ENCODE data around the gene PARD3.

- TF ChIP-seq CTCF (IDR thresholded peaks at IDR 0.05) (no peak), POLR2A (IDR thresholded peaks at IDR 0.05) (no peak)
These were observed 573.7 kb downstream of the PARD3 start for GRCh38 chr10:34241226-34242000.

Data from Peyer's patch (tissue), 4 donors.